T-cell (primary cell): ENCODE data around the gene DDRGK1. TPM values are rescaled to one million over a fixed set of nuclear protein-coding genes. Genes with fewer than 3 reads are reported as not detected.

Source experiments
- ATAC-seq, 4 experiments: fragments of 200-7000 bp in 3 of 4; fragments of 150-1000 bp in 1 of 4; cut with Tn5 transposase; replicated peaks in 1 of 4; 1 replicate in 3 of 4; 2 replicates in 1 of 4; pipeline ENCODE4 v1.10.0; 2021; ENCODE audit warnings: moderate library complexity in 3 of 4, mild to moderate bottlenecking in 2 of 4, moderate number of reproducible peaks in 1 of 4
- CTCF ChIA-PET, 2 donors: fragments of 300-600 bp; sonication (Branson Sonifier 250); formaldehyde crosslinking; loops; one replicate each; lab custom pipeline; 2022; ENCODE audit warnings: antibody characterized with exemption in 2 of 2; lab: Charles Lee
- POLR2A ChIA-PET, 2 donors: fragments of 300-600 bp; sonication (Branson Sonifier 250); formaldehyde crosslinking; loops; one replicate each; lab custom pipeline; 2022; ENCODE audit warnings: antibody characterized with exemption in 2 of 2; lab: Charles Lee
- DNase-seq, 35 experiments: peaks; one replicate each; pipeline versions ENCODE4 v3.0.0 to v3.0.0-alpha.2; 2013 to 2023
- H3K27ac ChIP-seq: one replicate; pipeline ENCODE4 v1.5.1; 2013; ENCODE audit warnings: low read length
- H3K27me3 ChIP-seq, 2 experiments: replicated peaks in 1 of 2; 1 replicate in 1 of 2; 2 replicates in 1 of 2; pipeline versions ENCODE4 v1.6.1 to v1.7.0; 2013; ENCODE audit warnings: low read length in 1 of 2, mixed read lengths in 1 of 2; ENCODE audit not compliant: control insufficient read depth in 2 of 2, insufficient read depth in 2 of 2; ENCODE audit errors: extremely low read depth in 1 of 2
- H3K36me3 ChIP-seq, 2 donors: 1 replicate in 1 of 2; 2 replicates in 1 of 2; pipeline versions ENCODE4 v1.6.1 to v1.7.0; 2013; ENCODE audit warnings: low read length in 1 of 2; ENCODE audit not compliant: control insufficient read depth in 2 of 2, insufficient read depth in 1 of 2; ENCODE audit errors: extremely low read depth in 1 of 2
- H3K4me1 ChIP-seq, 2 experiments: 1 replicate in 1 of 2; 2 replicates in 1 of 2; pipeline versions ENCODE4 v1.6.1 to v1.7.0; 2013; ENCODE audit warnings: low read length in 2 of 2, mixed read lengths in 1 of 2; ENCODE audit not compliant: insufficient read depth in 2 of 2, control insufficient read depth in 1 of 2; ENCODE audit errors: extremely low read depth in 1 of 2
- H3K4me3 ChIP-seq, 2 donors: 1 replicate in 1 of 2; 2 replicates in 1 of 2; pipeline versions ENCODE4 v1.5.1 to v1.7.0; 2013; ENCODE audit warnings: mild to moderate bottlenecking in 2 of 2, low read length in 1 of 2, moderate library complexity in 1 of 2; ENCODE audit not compliant: control insufficient read depth in 1 of 2; ENCODE audit errors: extremely low read depth in 1 of 2
- H3K9me3 ChIP-seq: 2 replicates; pipeline ENCODE4 v1.7.0; 2013
- H3K27ac Mint-ChIP-seq, 2 donors: one replicate each; pipeline ENCODE4 v1.8.0; 2020 to 2021; ENCODE audit warnings: mild to moderate bottlenecking in 2 of 2, mixed read lengths in 2 of 2
- H3K27me3 Mint-ChIP-seq, 2 donors: one replicate each; pipeline ENCODE4 v1.8.0; 2021 to 2022; ENCODE audit warnings: mixed read lengths in 2 of 2
- H3K36me3 Mint-ChIP-seq: one replicate; pipeline ENCODE4 v1.8.0; 2021; ENCODE audit warnings: mixed read lengths
- H3K4me1 Mint-ChIP-seq, 3 donors: one replicate each; pipeline ENCODE4 v1.8.0; 2020 to 2022; ENCODE audit warnings: mixed read lengths in 3 of 3, mild to moderate bottlenecking in 1 of 3
- H3K4me3 Mint-ChIP-seq, 3 donors: one replicate each; pipeline ENCODE4 v1.8.0; 2020 to 2022; ENCODE audit warnings: mild to moderate bottlenecking in 3 of 3, mixed read lengths in 3 of 3, moderate library complexity in 3 of 3
- H3K9me3 Mint-ChIP-seq, 3 donors: one replicate each; pipeline ENCODE4 v1.8.0; 2020 to 2022; ENCODE audit warnings: mixed read lengths in 3 of 3
- WGBS: methylation state at CpG from one replicate; pipeline ENCODE4 v1.1.5; 2013; ENCODE audit warnings: missing lambda C conversion rate; ENCODE audit not compliant: insufficient coverage; 5-methylcytosine and 5-hydroxymethylcytosine counted together
- total RNA-seq, 35 experiments: library from RNA in 6 of 35; stranded (reverse) in 6 of 35; fragments of 120-200 nt in 1 of 35; gene quantifications; one replicate each; pipeline versions ENCODE4 v1.2.1 to v1.2.4 and lab custom pipeline; 2013 to 2026

DDRGK1 gene
- total RNA-seq, 5 donors from 2014 or later (not counting 1 experiment from before 2014, with no cell fraction given): 44.6 to 76.3 (median 68.2) TPM

- peak overlapping the region in 1 of 2 donors; percentile 82 for H3K4me3 ChIP-seq
- H3K4me1 Mint-ChIP-seq: peaks cover 13 to 22% (median 16%) of the 10 kb centered on the region in 3 donors
- peaks cover 19% of the 10 kb centered on the region for H3K36me3 Mint-ChIP-seq
- no peaks in the 10 kb centered on the region for H3K27me3 Mint-ChIP-seq
- POLR2A ChIA-PET: no interaction called here
- peaks cover 2 to 26% of the 10 kb centered on the region in 2 experiments for H3K4me1 ChIP-seq
- DNase-seq (peak in 1 of 35 experiments; percentile 15), ATAC-seq (no peak)
- peaks cover 13 to 28% of the 10 kb centered on the region in 2 donors for H3K36me3 ChIP-seq
- H3K4me3 Mint-ChIP-seq: peak overlapping the region; percentile 91 to 97 (median 95)
- H3K27ac ChIP-seq: peak overlapping the region; percentile 58
- H3K27me3 ChIP-seq: peaks cover 0 to 4% of the 10 kb centered on the region in 2 experiments
- H3K9me3 Mint-ChIP-seq: no peaks in the 10 kb centered on the region
- CTCF ChIA-PET: interaction anchor here in 1 of 2 donors (0.7 kb wide), 1 partner anchor 86 kb away, joined by 3 read pairs; no protein-coding TSS in a partner anchor
- H3K27ac Mint-ChIP-seq: peak overlapping the region in 1 of 2 donors; percentile 96
- 41% methylated on average over 9 of the region's 9 CpGs for WGBS
- H3K9me3 ChIP-seq: no peaks in the 10 kb centered on the region
These were observed 1.5 kb downstream of the DDRGK1 start for GRCh38 chr20:3202965-3203314.

DNA sequence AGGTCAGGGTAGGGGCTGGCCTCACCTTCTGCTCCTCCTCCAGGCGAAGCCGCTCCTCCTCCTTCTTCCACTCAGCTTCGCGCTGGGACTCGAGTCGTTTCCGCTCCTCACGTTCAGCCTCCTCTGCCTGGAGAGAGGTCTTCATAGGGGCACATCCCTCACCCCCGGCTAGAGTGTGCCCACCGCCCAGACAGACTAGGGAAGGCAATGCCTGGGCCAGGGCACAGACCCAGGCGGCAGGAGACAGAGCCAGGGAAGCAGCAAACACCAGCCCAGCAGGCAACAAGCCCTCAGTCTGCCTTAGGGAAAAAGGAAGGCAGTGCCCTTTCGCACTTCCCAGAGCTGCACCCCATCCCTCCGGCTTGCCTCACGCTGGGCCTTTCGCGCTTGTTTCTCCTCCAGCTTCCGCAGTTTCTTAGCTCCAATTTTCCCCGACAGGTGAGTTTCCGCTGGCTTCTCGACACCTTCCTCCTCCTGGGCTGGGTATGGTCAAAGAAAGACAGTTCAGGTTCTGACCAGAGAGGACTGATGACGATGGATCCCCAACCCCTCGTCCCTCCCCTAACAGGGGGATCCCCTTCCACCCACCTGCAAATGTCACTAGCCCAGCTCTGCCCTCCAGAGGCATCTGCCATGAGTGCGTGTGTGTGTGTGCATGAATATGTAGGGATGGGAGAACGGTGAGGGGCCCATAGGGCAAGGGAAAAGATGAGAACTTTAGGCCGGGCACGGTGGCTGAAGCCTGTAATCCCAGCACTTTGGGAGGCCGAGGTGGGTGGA, 4.3 kb downstream of the DDRGK1 start:
- no peak overlapping the region for H3K4me3 Mint-ChIP-seq
- peaks cover 34% of the 10 kb centered on the region for H3K36me3 Mint-ChIP-seq
- WGBS: 99% methylated on average over 16 of the region's 27 CpGs
- no peak for DNase-seq
- no peak overlapping the region for H3K27ac Mint-ChIP-seq
- Histone ChIP-seq H3K27me3 (peaks cover 0 to 4% of the 10 kb centered on the region in 2 experiments), H3K27ac (no peak overlapping the region), H3K9me3 (no peaks in the 10 kb centered on the region), H3K36me3 (peaks cover 13 to 50% of the 10 kb centered on the region in 2 donors), H3K4me3 (no peak overlapping the region), H3K4me1 (peaks cover 2 to 26% of the 10 kb centered on the region in 2 experiments)
- H3K4me1 Mint-ChIP-seq: peaks cover 13 to 29% (median 27%) of the 10 kb centered on the region in 3 donors
- ChIA-PET CTCF (no interaction called here), POLR2A (no interaction called here)
- ATAC-seq: no peak
- no peaks in the 10 kb centered on the region for H3K9me3 Mint-ChIP-seq
- no peaks in the 10 kb centered on the region for H3K27me3 Mint-ChIP-seq

DNA sequence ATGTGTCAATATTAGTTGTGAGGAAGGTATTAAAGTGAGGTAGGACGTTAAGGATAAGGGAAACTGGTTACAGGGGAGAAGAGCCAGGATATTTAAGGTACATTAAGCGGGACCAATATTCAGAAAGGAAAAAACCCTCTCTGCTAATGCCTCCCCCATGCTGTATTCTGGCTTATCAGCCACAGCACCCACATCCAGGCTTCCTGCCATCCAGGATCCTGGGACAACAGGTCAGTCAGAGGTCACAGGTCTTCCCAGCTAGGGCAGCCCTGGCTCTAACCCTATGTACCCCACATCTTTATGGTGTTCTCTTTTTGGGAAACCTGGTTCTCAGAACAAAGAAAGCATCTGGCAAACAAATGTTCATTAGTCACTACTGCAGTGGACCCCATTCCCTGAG, 5.3 kb downstream of the DDRGK1 start:
- Histone ChIP-seq H3K27me3 (peaks cover 0 to 4% of the 10 kb centered on the region in 2 experiments), H3K4me3 (no peak overlapping the region), H3K27ac (no peak overlapping the region), H3K9me3 (no peaks in the 10 kb centered on the region), H3K4me1 (peaks cover 2 to 19% of the 10 kb centered on the region in 2 experiments), H3K36me3 (peaks cover 13 to 60% of the 10 kb centered on the region in 2 donors)
- no peaks in the 10 kb centered on the region for H3K9me3 Mint-ChIP-seq
- no peaks in the 10 kb centered on the region for H3K27me3 Mint-ChIP-seq
- no peak overlapping the region for H3K27ac Mint-ChIP-seq
- H3K4me1 Mint-ChIP-seq: peaks cover 10 to 28% (median 24%) of the 10 kb centered on the region in 3 donors
- ChIA-PET POLR2A (no interaction called here), CTCF (no interaction called here)
- H3K36me3 Mint-ChIP-seq: peaks cover 35% of the 10 kb centered on the region
- H3K4me3 Mint-ChIP-seq: no peak overlapping the region
- DNase-seq (no peak), ATAC-seq (no peak)
- 60% methylated on average over 1 of the region's 2 CpGs for WGBS

DNA sequence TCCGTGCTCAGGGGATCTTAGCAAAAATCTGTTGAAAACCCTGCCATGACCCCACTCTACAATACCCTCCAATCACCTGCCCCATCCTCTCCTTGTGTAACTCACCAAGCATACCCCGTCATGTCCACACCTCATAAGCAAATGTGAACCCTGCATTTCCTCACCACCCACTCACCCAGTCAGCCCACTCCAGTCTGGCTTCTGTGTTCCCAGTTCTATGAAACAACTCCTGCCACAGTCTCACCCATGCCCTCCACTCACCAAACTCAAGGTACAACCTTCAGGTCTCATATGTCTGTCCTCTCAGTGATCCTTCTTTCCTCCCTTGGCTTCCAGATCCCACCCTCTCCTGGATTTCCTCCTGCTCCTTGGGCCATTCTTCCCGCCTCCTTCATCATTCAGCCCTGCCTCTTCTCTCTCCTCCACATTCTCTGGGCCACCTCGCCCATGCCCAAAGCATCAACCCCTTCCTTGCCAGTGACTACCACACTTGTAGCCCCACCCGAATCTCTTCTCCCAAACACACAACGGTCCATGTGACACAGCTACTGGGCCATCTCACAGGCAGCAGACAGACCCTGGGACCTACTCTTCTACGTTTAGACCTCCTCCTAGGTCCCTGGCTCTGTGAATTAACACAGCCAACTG, 8.8 kb downstream of the DDRGK1 start:
- H3K36me3 Mint-ChIP-seq: peaks cover 56% of the 10 kb centered on the region
- Histone ChIP-seq H3K4me3 (no peak overlapping the region), H3K9me3 (no peaks in the 10 kb centered on the region), H3K4me1 (no peaks in the 10 kb centered on the region), H3K27me3 (no peaks in the 10 kb centered on the region), H3K27ac (no peak overlapping the region), H3K36me3 (peaks cover 20 to 85% of the 10 kb centered on the region in 2 donors)
- 91% methylated on average over 7 of the region's 7 CpGs for WGBS
- ChIA-PET POLR2A (no interaction called here), CTCF (no interaction called here)
- H3K27ac Mint-ChIP-seq: peak overlapping the region; percentile 3 to 69
- ATAC-seq (no peak), DNase-seq (no peak)
- H3K27me3 Mint-ChIP-seq: no peaks in the 10 kb centered on the region
- H3K4me1 Mint-ChIP-seq: peaks cover 0 to 24% (median 7%) of the 10 kb centered on the region in 3 donors
- no peaks in the 10 kb centered on the region for H3K9me3 Mint-ChIP-seq
- H3K4me3 Mint-ChIP-seq: no peak overlapping the region

GRCh38 chr20:3194617-3195280, 9.7 kb downstream of the DDRGK1 start:
- no peaks in the 10 kb centered on the region for H3K9me3 Mint-ChIP-seq
- no peaks in the 10 kb centered on the region for H3K27me3 Mint-ChIP-seq
- Histone ChIP-seq H3K36me3 (peaks cover 15 to 86% of the 10 kb centered on the region in 2 donors), H3K27ac (no peak overlapping the region), H3K27me3 (no peaks in the 10 kb centered on the region), H3K9me3 (no peaks in the 10 kb centered on the region), H3K4me3 (no peak overlapping the region), H3K4me1 (no peaks in the 10 kb centered on the region)
- H3K4me1 Mint-ChIP-seq: peaks cover 0 to 21% (median 7%) of the 10 kb centered on the region in 3 donors
- ATAC-seq (no peak), DNase-seq (no peak)
- H3K4me3 Mint-ChIP-seq: no peak overlapping the region
- CTCF ChIA-PET: no interaction called here
- 92% methylated on average over 6 of the region's 10 CpGs for WGBS
- peak overlapping the region in 1 of 2 donors; percentile 52 for H3K27ac Mint-ChIP-seq
- POLR2A ChIA-PET: no interaction called here
- peaks cover 54% of the 10 kb centered on the region for H3K36me3 Mint-ChIP-seq
